ENCODE results near the gene FSD2. TPM values are rescaled to one million over a fixed set of nuclear protein-coding genes. Genes with fewer than 3 reads are reported as not detected.
A peak's percentile ranks its signal among the peaks of the same experiment; 100 is the strongest.

FSD2 gene
- total and polyA plus RNA-seq, 4 experiments from 2014 or later, result 0.08 to 0.11 TPM; not detected in 2

GRCh38 chr15:82838096-82838735, 32.3 kb upstream of the FSD2 start:
- no peak for DNase-seq
- Histone ChIP-seq H3K27me3 (ENCODE audit: insufficient read depth, low read length) (no peaks in the 10 kb centered on the region), H3K27ac (ENCODE audit: low read depth, low read length) (no peak overlapping the region), H3K36me3 (ENCODE audit: insufficient read depth, low read length) (peaks cover 31% of the 10 kb centered on the region), H3K4me3 (ENCODE audit: low read length in 2 of 2) (no peak overlapping the region), H3K9me3 (ENCODE audit: control insufficient read depth in 1 of 2, low read length in 2 of 2) (no peaks in the 10 kb centered on the region), H3K4me1 (ENCODE audit: insufficient read depth, low read length) (no peaks in the 10 kb centered on the region)
- Mint-ChIP-seq H3K27ac (peak overlapping the region in 3 of 7 donors; percentile 4 to 56 (median 11)), H3K4me1 (peaks cover 0 to 2% (median under 1%) of the 10 kb centered on the region in 4 donors), H3K27me3 (no peaks in the 10 kb centered on the region), H3K4me3 (no peak overlapping the region), H3K9me3 (peaks cover 0 to 6% (median 0%) of the 10 kb centered on the region in 8 donors), H3K36me3 (peaks cover 39 to 41% of the 10 kb centered on the region in 2 donors)
- POLR2A ChIA-PET (ENCODE audit: partially characterized antibody), result interaction anchor here (1.5 kb wide), 1 partner anchor 11 kb away, joined by 4 read pairs; no protein-coding TSS in a partner anchor
- intact Hi-C loops (cut with micrococcal nuclease), result no loop called here
- CTCF ChIA-PET (ENCODE audit: partially characterized antibody), result interaction anchor here (1.3 kb wide), 1 partner anchor 10 kb away, joined by 3 read pairs; no protein-coding TSS in a partner anchor

GRCh38 chr15:82835391-82835917, 29.6 kb upstream of the FSD2 start:
- Mint-ChIP-seq H3K27me3 (no peaks in the 10 kb centered on the region), H3K27ac (peak overlapping the region in 2 of 7 donors; percentile 8 to 54), H3K4me3 (peak overlapping the region in 1 of 8 donors; percentile 20), H3K4me1 (peaks cover 4 to 13% (median 7%) of the 10 kb centered on the region in 4 donors), H3K36me3 (peaks cover 66% of the 10 kb centered on the region in 2 donors), H3K9me3 (peaks cover 0 to 6% (median 0%) of the 10 kb centered on the region in 8 donors)
- ChIA-PET CTCF (ENCODE audit: partially characterized antibody) (no interaction called here), POLR2A (ENCODE audit: partially characterized antibody) (interaction anchor here (0.7 kb wide), 1 partner anchor 150 kb away, joined by 3 read pairs; no protein-coding TSS in a partner anchor)
- Histone ChIP-seq H3K27ac (ENCODE audit: low read depth, low read length) (no peak overlapping the region), H3K9me3 (ENCODE audit: control insufficient read depth in 1 of 2, low read length in 2 of 2) (no peaks in the 10 kb centered on the region), H3K4me1 (ENCODE audit: insufficient read depth, low read length) (peaks cover 9% of the 10 kb centered on the region), H3K27me3 (ENCODE audit: insufficient read depth, low read length) (no peaks in the 10 kb centered on the region), H3K4me3 (ENCODE audit: low read length in 2 of 2) (no peak overlapping the region), H3K36me3 (ENCODE audit: insufficient read depth, low read length) (peaks cover 57% of the 10 kb centered on the region)
- no peak for DNase-seq
- intact Hi-C loops (cut with micrococcal nuclease), result no loop called here

DNA sequence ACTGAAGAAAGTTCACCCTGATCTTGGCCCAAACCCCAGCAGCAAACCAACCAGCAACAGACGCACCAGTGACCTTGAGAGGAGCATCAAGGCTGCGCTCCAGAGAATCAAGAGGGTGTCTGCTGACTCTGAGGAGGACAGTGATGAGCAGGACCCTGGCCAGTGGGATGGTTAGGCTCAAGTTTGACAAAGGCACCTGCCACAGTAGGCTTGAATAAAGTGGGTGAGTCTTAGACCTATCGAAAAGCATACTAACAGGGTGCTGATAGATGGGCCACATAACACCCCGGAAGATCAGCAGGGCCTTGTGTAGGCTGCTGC, 27.5 kb upstream of the FSD2 start:
- no peak for DNase-seq
- peaks cover 81 to 83% of the 10 kb centered on the region in 2 donors for H3K36me3 Mint-ChIP-seq
- H3K9me3 ChIP-seq (ENCODE audit: control insufficient read depth in 1 of 2, low read length in 2 of 2), result no peaks in the 10 kb centered on the region
- no peak overlapping the region for H3K4me3 ChIP-seq (ENCODE audit: low read length in 2 of 2)
- peaks cover 75% of the 10 kb centered on the region for H3K36me3 ChIP-seq (ENCODE audit: insufficient read depth, low read length)
- H3K4me1 Mint-ChIP-seq, result peaks cover 8 to 13% (median 9%) of the 10 kb centered on the region in 4 donors
- peak overlapping the region in 1 of 7 donors; percentile 79 for H3K27ac Mint-ChIP-seq
- H3K4me1 ChIP-seq (ENCODE audit: insufficient read depth, low read length), result peaks cover 9% of the 10 kb centered on the region
- no peak overlapping the region for H3K4me3 Mint-ChIP-seq
- no peaks in the 10 kb centered on the region for H3K27me3 Mint-ChIP-seq
- POLR2A ChIA-PET (ENCODE audit: partially characterized antibody), result no interaction called here
- no peak overlapping the region for H3K27ac ChIP-seq (ENCODE audit: low read depth, low read length)
- H3K9me3 Mint-ChIP-seq, result peaks cover 0 to 6% (median 0%) of the 10 kb centered on the region in 8 donors
- CTCF ChIA-PET (ENCODE audit: partially characterized antibody), result no interaction called here
- intact Hi-C loops (cut with micrococcal nuclease), result no loop called here
- H3K27me3 ChIP-seq (ENCODE audit: insufficient read depth, low read length), result no peaks in the 10 kb centered on the region

DNA sequence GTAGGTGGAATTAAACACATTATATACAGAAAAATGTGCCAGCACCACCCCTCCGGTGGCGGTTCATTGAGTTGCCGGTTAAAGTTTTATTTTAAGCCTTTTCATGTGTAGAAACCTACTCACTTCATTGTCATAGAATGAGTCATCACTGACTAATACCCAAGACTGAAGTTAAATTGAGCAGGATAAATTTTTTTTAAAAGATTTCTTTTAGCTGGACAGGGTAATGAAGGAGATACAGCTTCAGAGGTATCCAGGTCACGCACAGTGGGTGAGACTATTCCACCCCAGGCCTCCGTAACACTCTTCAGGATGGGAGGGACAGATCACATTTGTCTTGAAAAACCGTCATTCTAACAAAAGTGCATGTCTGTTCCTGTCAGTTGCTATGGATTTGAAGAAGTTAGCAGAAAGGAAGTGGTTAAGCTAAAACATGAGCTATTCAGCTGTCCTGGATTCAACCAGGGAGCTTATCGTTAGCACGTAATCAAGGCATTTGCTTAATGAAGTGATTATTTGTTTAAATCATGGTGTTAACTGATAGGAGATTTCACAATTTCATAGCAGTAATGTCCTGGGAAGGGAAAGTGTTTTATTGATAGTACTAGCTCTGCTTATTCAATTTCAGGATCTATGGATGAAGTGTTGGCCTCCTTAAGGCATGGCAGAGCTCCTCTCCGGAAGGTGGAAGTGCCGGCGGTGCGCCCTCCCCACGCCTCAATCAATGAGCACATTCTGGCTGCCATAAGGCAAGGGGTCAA, 26.9 kb upstream of the FSD2 start:
- Mint-ChIP-seq H3K9me3 (peaks cover 0 to 3% (median 0%) of the 10 kb centered on the region in 8 donors), H3K27ac (peak overlapping the region in 5 of 7 donors; percentile 10 to 79 (median 50)), H3K36me3 (peaks cover 81 to 86% of the 10 kb centered on the region in 2 donors), H3K27me3 (no peaks in the 10 kb centered on the region), H3K4me1 (peaks cover 8 to 13% (median 9%) of the 10 kb centered on the region in 4 donors), H3K4me3 (no peak overlapping the region)
- CTCF ChIA-PET (ENCODE audit: partially characterized antibody), result no interaction called here
- Histone ChIP-seq H3K27ac (ENCODE audit: low read depth, low read length) (no peak overlapping the region), H3K27me3 (ENCODE audit: insufficient read depth, low read length) (no peaks in the 10 kb centered on the region), H3K4me1 (ENCODE audit: insufficient read depth, low read length) (peaks cover 9% of the 10 kb centered on the region), H3K36me3 (ENCODE audit: insufficient read depth, low read length) (peaks cover 80% of the 10 kb centered on the region), H3K9me3 (ENCODE audit: control insufficient read depth in 1 of 2, low read length in 2 of 2) (no peaks in the 10 kb centered on the region), H3K4me3 (ENCODE audit: low read length in 2 of 2) (no peak overlapping the region)
- POLR2A ChIA-PET (ENCODE audit: partially characterized antibody), result interaction anchor here (0.7 kb wide), 1 partner anchor 21 kb away, joined by 4 read pairs; no protein-coding TSS in a partner anchor
- intact Hi-C loops (cut with micrococcal nuclease), result no loop called here
- no peak for DNase-seq

GRCh38 chr15:82831894-82832600, 26.2 kb upstream of the FSD2 start:
- ChIA-PET POLR2A (ENCODE audit: partially characterized antibody) (interaction anchor here (2.2 kb wide), 1 partner anchor 21 kb away, joined by 5 read pairs; no protein-coding TSS in a partner anchor), CTCF (ENCODE audit: partially characterized antibody) (no interaction called here)
- Histone ChIP-seq H3K27me3 (ENCODE audit: insufficient read depth, low read length) (no peaks in the 10 kb centered on the region), H3K27ac (ENCODE audit: low read depth, low read length) (no peak overlapping the region), H3K36me3 (ENCODE audit: insufficient read depth, low read length) (peaks cover 85% of the 10 kb centered on the region), H3K4me1 (ENCODE audit: insufficient read depth, low read length) (peaks cover 9% of the 10 kb centered on the region), H3K9me3 (ENCODE audit: control insufficient read depth in 1 of 2, low read length in 2 of 2) (no peaks in the 10 kb centered on the region), H3K4me3 (ENCODE audit: low read length in 2 of 2) (no peak overlapping the region)
- H3K36me3 Mint-ChIP-seq, result peaks cover 76 to 86% of the 10 kb centered on the region in 2 donors
- peaks cover 0 to 2% (median 0%) of the 10 kb centered on the region in 8 donors for H3K9me3 Mint-ChIP-seq
- intact Hi-C loops (cut with micrococcal nuclease), result no loop called here
- peaks cover 8 to 13% (median 9%) of the 10 kb centered on the region in 4 donors for H3K4me1 Mint-ChIP-seq
- no peaks in the 10 kb centered on the region for H3K27me3 Mint-ChIP-seq
- peak overlapping the region in 2 of 7 donors; percentile 10 to 53 for H3K27ac Mint-ChIP-seq
- DNase-seq, result no peak
- no peak overlapping the region for H3K4me3 Mint-ChIP-seq

GRCh38 chr15:82830427-82831173, 24.7 kb upstream of the FSD2 start:
- ChIA-PET CTCF (ENCODE audit: partially characterized antibody) (no interaction called here), POLR2A (ENCODE audit: partially characterized antibody) (interaction anchor here (1.2 to 2.2 kb wide), 2 partner anchors 17 to 19 kb away, joined by 5 to 7 read pairs; no protein-coding TSS in a partner anchor)
- Mint-ChIP-seq H3K4me1 (peaks cover 8 to 13% (median 9%) of the 10 kb centered on the region in 4 donors), H3K9me3 (no peaks in the 10 kb centered on the region), H3K27ac (peak overlapping the region in 2 of 7 donors; percentile 32 to 51), H3K27me3 (no peaks in the 10 kb centered on the region), H3K36me3 (peaks cover 76 to 85% of the 10 kb centered on the region in 2 donors), H3K4me3 (no peak overlapping the region)
- no peaks in the 10 kb centered on the region for H3K9me3 ChIP-seq (ENCODE audit: control insufficient read depth in 1 of 2, low read length in 2 of 2)
- intact Hi-C loops (cut with micrococcal nuclease), result no loop called here
- no peak overlapping the region for H3K4me3 ChIP-seq (ENCODE audit: low read length in 2 of 2)
- no peak overlapping the region for H3K27ac ChIP-seq (ENCODE audit: low read depth, low read length)
- H3K36me3 ChIP-seq (ENCODE audit: insufficient read depth, low read length), result peaks cover 85% of the 10 kb centered on the region
- H3K27me3 ChIP-seq (ENCODE audit: insufficient read depth, low read length), result no peaks in the 10 kb centered on the region
- H3K4me1 ChIP-seq (ENCODE audit: insufficient read depth, low read length), result peaks cover 9% of the 10 kb centered on the region
- DNase-seq, result no peak
